ENCODE results near the gene APBB3. TPM values are rescaled to one million over a fixed set of nuclear protein-coding genes. Genes with fewer than 3 reads are reported as not detected.

Gene APBB3
- total RNA-seq, 4 donors from 2014 or later: 14.0 to 23.7 (median 19.2) TPM

DNA sequence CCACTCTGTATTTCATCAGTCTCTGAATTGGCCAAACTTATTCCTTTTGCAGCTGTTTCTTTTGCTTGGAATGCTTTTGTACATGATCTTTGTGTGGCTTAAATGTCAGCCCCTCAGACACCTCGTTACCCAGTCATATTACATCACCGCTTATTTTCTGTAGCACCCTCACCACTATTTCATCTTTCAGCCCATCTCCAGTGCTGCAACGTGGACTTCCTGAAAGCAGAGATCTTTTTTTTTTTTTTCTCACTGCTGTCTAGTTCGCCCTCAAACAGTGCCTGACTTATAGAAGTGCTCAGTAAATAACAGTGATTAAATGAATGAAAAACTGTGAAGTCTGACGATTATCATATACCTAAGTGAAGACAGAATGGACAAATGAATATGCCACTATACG lies 8.0 kb downstream of the APBB3 start:
- intact Hi-C loops (cut with DNase I; ENCODE audit: low total_unique reads): no loop called here
- TF ChIP-seq, protein P1, sequence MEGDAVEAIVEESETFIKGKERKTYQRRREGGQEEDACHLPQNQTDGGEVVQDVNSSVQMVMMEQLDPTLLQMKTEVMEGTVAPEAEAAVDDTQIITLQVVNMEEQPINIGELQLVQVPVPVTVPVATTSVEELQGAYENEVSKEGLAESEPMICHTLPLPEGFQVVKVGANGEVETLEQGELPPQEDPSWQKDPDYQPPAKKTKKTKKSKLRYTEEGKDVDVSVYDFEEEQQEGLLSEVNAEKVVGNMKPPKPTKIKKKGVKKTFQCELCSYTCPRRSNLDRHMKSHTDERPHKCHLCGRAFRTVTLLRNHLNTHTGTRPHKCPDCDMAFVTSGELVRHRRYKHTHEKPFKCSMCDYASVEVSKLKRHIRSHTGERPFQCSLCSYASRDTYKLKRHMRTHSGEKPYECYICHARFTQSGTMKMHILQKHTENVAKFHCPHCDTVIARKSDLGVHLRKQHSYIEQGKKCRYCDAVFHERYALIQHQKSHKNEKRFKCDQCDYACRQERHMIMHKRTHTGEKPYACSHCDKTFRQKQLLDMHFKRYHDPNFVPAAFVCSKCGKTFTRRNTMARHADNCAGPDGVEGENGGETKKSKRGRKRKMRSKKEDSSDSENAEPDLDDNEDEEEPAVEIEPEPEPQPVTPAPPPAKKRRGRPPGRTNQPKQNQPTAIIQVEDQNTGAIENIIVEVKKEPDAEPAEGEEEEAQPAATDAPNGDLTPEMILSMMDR (IDR thresholded peaks at IDR 0.05): no peak
- TF ChIP-seq POLR2A (IDR thresholded peaks at IDR 0.05): no peak
- 5 to 6% methylated on average over 6 of the region's 6 CpGs for WGBS, 2 donors
- no peak for DNase-seq (ENCODE audit: low spot score in 2 of 2)
- H3K4me3 ChIP-seq (ENCODE audit: low read depth, poor library complexity, severe bottlenecking): peak overlapping the region; percentile 87

DNA sequence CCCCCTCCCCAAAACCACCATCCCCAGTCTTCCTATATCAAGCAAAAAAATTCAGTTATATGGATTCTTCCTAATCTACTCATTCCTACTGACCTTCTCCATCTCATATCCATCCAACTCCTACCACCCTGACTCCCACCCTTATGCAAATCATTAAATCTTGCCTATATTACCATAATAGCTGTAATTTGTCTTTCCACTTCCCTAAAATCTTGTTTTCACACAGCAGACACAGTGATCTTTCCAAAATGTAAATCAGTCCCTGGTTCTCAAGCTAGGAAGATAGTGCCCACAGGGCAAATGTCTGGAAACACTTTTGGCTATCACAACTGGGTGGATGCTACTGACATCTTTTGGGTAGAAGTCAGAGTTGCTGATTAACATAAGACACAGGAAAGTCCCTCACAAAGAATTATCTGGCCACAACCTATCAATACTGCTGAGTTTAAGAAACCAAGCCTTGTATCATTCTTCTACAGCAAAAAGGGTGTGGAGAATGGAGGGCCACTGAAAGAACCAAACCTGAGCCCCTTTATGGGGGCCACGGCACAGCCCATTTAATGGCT lies 8.6 kb downstream of the APBB3 start:
- intact Hi-C loops (cut with DNase I; ENCODE audit: low total_unique reads): no loop called here
- 72 to 77% methylated on average over 1 of the region's 1 CpG for WGBS, 2 donors
- TF ChIP-seq, protein P1 (IDR thresholded peaks at IDR 0.05): no peak
- no peak for TF ChIP-seq POLR2A (IDR thresholded peaks at IDR 0.05)
- no peak overlapping the region for H3K4me3 ChIP-seq (ENCODE audit: low read depth, poor library complexity, severe bottlenecking)
- no peak for DNase-seq (ENCODE audit: low spot score in 2 of 2)

DNA sequence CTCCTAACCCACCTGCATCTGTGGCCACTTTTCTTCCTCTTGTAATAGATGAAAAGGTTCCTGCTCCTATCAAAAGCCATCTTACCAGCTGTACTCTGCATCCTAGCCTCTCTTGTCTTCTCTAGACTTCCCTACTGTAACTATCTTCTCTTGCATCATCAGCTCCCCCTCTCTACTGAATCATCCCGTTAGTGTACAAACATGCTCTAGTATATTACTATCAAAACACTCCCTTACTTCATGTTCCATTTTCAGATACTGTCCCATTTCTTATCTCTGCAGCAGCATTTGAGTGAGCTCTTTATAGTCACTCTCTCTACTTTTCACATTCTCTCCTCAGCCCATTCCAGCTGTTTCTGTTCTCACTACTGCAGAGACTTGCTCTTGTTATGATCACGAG lies 9.9 kb downstream of the APBB3 start:
- TF ChIP-seq POLR2A (IDR thresholded peaks at IDR 0.05): no peak
- TF ChIP-seq, protein P1 (IDR thresholded peaks at IDR 0.05): no peak
- WGBS, 2 donors: 45 to 53% methylated on average over 2 of the region's 2 CpGs
- intact Hi-C loops (cut with DNase I; ENCODE audit: low total_unique reads): no loop called here
- no peak for DNase-seq (ENCODE audit: low spot score in 2 of 2)
- H3K4me3 ChIP-seq (ENCODE audit: low read depth, poor library complexity, severe bottlenecking): no peak overlapping the region

DNA sequence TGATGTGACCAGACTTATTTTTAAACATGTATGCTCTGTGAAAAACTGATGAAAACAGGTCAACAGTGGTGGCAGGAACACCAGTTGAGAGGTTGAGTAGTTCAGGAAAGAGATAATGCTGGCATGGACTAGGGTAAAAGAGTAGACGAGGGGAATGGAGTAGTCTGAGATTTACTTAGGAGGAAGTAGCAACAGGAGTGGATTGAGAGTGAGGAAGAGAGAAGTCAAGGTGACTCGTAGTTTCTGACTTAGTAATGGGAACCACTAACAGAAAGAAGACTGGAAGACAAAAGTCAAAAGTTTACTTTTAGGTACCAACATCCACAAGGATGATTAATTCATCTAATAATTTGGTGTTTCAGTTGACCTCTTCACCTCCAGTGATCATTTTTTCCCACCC lies 10.7 kb downstream of the APBB3 start:
- intact Hi-C loops (cut with DNase I; ENCODE audit: low total_unique reads): no loop called here
- no peak overlapping the region for H3K4me3 ChIP-seq (ENCODE audit: low read depth, poor library complexity, severe bottlenecking)
- 78 to 79% methylated on average over 2 of the region's 2 CpGs for WGBS, 2 donors
- no peak for DNase-seq (ENCODE audit: low spot score in 2 of 2)
- no peak for TF ChIP-seq POLR2A (IDR thresholded peaks at IDR 0.05)
- TF ChIP-seq, protein P1 (IDR thresholded peaks at IDR 0.05): no peak

DNA sequence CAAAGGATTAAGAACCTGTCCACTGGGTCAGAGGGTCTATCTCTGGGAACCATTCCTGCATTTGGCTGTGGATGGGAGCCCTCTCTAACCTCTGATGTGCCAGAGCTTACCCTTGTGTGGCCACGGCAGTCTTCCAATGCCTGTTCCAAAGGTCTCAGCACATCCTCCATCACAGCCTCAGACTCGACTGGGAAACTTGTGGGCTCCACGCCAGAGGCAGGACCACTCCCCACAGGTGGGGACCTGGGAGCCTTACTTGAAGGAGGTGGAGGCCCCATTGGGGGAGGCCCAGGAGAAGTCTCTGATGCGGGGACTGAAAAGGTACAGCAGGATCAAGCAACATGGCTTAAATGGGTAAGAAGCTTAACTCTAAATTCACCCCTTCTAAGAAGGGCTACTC lies 12.5 kb downstream of the APBB3 start:
- peak in 1 of 2 donors; percentile 8 for DNase-seq (ENCODE audit: low spot score in 2 of 2)
- WGBS, 2 donors: 78 to 84% methylated on average over 4 of the region's 4 CpGs
- TF ChIP-seq, protein P1 (IDR thresholded peaks at IDR 0.05): no peak
- no peak for TF ChIP-seq POLR2A (IDR thresholded peaks at IDR 0.05)
- intact Hi-C loops (cut with DNase I; ENCODE audit: low total_unique reads): no loop called here
- H3K4me3 ChIP-seq (ENCODE audit: low read depth, poor library complexity, severe bottlenecking): no peak overlapping the region

All from lower leg skin (tissue), 4 donors.